ENCODE measurements around the gene ROGDI.

GRCh38 chr16:4783951-4784336, 18.5 kb downstream of the ROGDI start:
- TF ChIP-seq, protein P1, sequence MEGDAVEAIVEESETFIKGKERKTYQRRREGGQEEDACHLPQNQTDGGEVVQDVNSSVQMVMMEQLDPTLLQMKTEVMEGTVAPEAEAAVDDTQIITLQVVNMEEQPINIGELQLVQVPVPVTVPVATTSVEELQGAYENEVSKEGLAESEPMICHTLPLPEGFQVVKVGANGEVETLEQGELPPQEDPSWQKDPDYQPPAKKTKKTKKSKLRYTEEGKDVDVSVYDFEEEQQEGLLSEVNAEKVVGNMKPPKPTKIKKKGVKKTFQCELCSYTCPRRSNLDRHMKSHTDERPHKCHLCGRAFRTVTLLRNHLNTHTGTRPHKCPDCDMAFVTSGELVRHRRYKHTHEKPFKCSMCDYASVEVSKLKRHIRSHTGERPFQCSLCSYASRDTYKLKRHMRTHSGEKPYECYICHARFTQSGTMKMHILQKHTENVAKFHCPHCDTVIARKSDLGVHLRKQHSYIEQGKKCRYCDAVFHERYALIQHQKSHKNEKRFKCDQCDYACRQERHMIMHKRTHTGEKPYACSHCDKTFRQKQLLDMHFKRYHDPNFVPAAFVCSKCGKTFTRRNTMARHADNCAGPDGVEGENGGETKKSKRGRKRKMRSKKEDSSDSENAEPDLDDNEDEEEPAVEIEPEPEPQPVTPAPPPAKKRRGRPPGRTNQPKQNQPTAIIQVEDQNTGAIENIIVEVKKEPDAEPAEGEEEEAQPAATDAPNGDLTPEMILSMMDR (IDR thresholded peaks at IDR 0.05), result no peak
- no peak for TF ChIP-seq EZH2 (IDR thresholded peaks at IDR 0.05)
